ENCODE data around the gene CD8A.

- TF ChIP-seq EZH2 (IDR thresholded peaks at IDR 0.05; ENCODE audit: borderline replicate concordance, low read depth, low read length, severe bottlenecking) (no peak), CTCF (IDR thresholded peaks at IDR 0.05; ENCODE audit: borderline replicate concordance, extremely low read depth, low read length, poor library complexity, severe bottlenecking) (no peak)
Observed at GRCh38 chr2:86822668-86823345, 32.1 kb upstream of the CD8A start.
